GM12864 (cell line): ENCODE data around the gene GPRIN1.
"Not testable (repeated sequence)": the region's sequence is repeated elsewhere in the genome, so short reads cannot be mapped to it uniquely, and the experiment has no call there.

Source experiments
- DNase-seq: peaks from one replicate; pipeline ENCODE4 v3.0.0-alpha.2; 2011; ENCODE audit warnings: low read depth
- H3K4me3 ChIP-seq: 2 replicates; pipeline ENCODE4 v1.5.1; 2011; ENCODE audit warnings: mild to moderate bottlenecking, low read depth, low read length, control low read depth
- TF ChIP-seq, protein P1 (sequence below): IDR thresholded peaks from 2 replicates; pipeline ENCODE4 v1.5.1; 2011; ENCODE audit warnings: low read depth, mild to moderate bottlenecking, moderate library complexity, low read length, control low read depth, inconsistent platforms; ENCODE audit errors: missing control alignments

GPRIN1 gene

DNA sequence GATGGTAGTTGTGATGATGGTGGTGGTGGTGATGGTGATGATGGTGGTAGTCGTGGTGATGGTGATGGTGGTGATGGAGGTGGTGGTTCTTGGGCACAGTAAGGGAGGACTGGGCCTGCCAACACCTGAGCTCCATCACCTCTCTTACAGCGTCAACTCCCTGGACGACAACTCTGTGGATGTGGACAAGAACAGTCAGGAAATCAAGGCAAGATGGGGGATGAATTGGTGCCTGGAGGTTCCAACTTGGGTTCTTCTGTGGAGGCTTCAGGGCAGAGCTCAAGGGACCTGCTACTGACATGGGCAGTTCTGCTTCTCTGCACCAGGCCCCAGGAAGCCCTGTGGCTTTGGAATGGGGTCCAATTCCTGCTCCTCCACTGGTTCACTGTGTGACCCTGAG is 17.4 kb downstream of the GPRIN1 start:
- no peak for DNase-seq
- TF ChIP-seq, protein P1, sequence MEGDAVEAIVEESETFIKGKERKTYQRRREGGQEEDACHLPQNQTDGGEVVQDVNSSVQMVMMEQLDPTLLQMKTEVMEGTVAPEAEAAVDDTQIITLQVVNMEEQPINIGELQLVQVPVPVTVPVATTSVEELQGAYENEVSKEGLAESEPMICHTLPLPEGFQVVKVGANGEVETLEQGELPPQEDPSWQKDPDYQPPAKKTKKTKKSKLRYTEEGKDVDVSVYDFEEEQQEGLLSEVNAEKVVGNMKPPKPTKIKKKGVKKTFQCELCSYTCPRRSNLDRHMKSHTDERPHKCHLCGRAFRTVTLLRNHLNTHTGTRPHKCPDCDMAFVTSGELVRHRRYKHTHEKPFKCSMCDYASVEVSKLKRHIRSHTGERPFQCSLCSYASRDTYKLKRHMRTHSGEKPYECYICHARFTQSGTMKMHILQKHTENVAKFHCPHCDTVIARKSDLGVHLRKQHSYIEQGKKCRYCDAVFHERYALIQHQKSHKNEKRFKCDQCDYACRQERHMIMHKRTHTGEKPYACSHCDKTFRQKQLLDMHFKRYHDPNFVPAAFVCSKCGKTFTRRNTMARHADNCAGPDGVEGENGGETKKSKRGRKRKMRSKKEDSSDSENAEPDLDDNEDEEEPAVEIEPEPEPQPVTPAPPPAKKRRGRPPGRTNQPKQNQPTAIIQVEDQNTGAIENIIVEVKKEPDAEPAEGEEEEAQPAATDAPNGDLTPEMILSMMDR: no peak
- H3K4me3 ChIP-seq: no peak overlapping the region

DNA sequence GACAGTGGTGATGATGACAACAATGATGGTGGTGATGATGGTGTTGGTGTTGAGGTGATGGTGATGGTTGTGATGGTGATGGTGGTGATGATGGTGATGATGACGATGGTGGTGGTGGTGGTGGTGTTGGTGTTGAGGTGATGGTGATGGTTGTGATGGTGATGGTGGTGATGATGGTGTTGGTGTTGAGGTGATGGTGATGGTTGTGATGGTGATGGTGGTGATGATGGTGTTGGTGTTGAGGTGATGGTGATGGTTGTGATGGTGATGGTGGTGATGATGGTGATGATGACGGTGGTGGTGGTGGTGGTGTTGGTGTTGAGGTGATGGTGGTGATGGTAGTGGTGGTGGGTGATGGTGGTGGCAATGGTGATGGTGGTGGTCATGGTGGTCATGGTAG is 18.3 kb downstream of the GPRIN1 start:
- not testable (repeated sequence) for H3K4me3 ChIP-seq, DNase-seq

GRCh38 chr5:176590035-176590717 is 19.8 kb downstream of the GPRIN1 start:
- no peak for DNase-seq
- TF ChIP-seq, protein P1: no peak
- no peak overlapping the region for H3K4me3 ChIP-seq

- no peak for DNase-seq
- TF ChIP-seq, protein P1: no peak
These were observed 20.8 kb downstream of the GPRIN1 start for GRCh38 chr5:176589039-176589769.

GRCh38 chr5:176588297-176588696 is 21.7 kb downstream of the GPRIN1 start:
- TF ChIP-seq, protein P1: no peak
- no peak overlapping the region for H3K4me3 ChIP-seq
- DNase-seq: no peak

More at GRCh38 chr5:176589039-176589769, 20.8 kb downstream of the GPRIN1 start:
- H3K4me3 ChIP-seq: no peak overlapping the region

GRCh38 chr5:176587398-176587797 is 22.6 kb downstream of the GPRIN1 start:
- no peak for DNase-seq
- TF ChIP-seq, protein P1: no peak
- no peak overlapping the region for H3K4me3 ChIP-seq

DNA sequence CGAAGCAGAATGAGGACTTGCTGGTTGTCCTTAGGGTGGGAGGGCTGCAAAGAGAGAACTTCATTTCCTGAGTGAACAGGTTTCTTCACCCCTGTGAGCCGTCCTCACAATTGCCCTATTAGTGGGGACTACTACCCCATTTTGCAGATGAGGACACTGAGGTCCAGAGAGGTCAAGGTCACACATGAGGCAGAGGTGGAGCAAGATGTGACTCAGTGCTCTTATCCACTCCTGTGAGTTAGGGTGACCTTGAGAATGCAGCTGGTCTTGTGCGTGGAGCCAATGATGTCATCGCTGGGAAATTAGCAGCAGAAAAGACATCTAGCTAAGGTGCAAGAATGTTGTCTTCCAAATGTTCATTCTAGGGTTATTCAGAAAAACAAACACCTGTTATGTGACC is 26.9 kb downstream of the GPRIN1 start:
- no peak for DNase-seq
- TF ChIP-seq, protein P1: no peak
- H3K4me3 ChIP-seq: no peak overlapping the region
